ENCODE measurements around the gene FRMD4A. TPM values are rescaled to one million over a fixed set of nuclear protein-coding genes. Genes with fewer than 3 reads are reported as not detected.

Gene FRMD4A
- total RNA-seq, 1 experiment from 2014 or later, result 19.6 TPM

GRCh38 chr10:14022052-14022451 lies 308.7 kb downstream of the FRMD4A start:
- Histone ChIP-seq H2AK5ac (ENCODE audit: insufficient read length, low read length) (no peak overlapping the region), H3K79me2 (ENCODE audit: insufficient read depth, low read length) (no peaks in the 10 kb centered on the region), H3K79me1 (ENCODE audit: insufficient read depth, low read depth, low read length, poor library complexity, severe bottlenecking) (no peaks in the 10 kb centered on the region), H4K91ac (ENCODE audit: insufficient read length, low read depth, low read length) (no peak overlapping the region), H2BK120ac (ENCODE audit: low read depth, low read length, poor library complexity, severe bottlenecking) (no peak overlapping the region), H2AFZ (ENCODE audit: low read length) (no peak overlapping the region), H3K4me2 (ENCODE audit: insufficient read depth, insufficient read length, low read length) (no peak overlapping the region), H4K5ac (ENCODE audit: insufficient read length, low read depth, low read length) (no peak overlapping the region), H3K9me3 (ENCODE audit: control insufficient read depth, low read depth, low read length) (no peaks in the 10 kb centered on the region), H3K4me1 (ENCODE audit: insufficient read depth, low read length) (no peaks in the 10 kb centered on the region), H4K8ac (replicated peaks; ENCODE audit: insufficient read length, low read depth, low read length) (no peak overlapping the region), H3K4ac (ENCODE audit: low read depth, low read length) (no peak overlapping the region), H3K27ac (ENCODE audit: insufficient read length, low read depth, low read length) (no peak overlapping the region), H3T11ph (ENCODE audit: low read length) (no peak overlapping the region), H2BK20ac (ENCODE audit: low read depth, low read length, poor library complexity, severe bottlenecking) (no peak overlapping the region), H3K56ac (ENCODE audit: insufficient read length, low read depth, low read length) (no peak overlapping the region), H3K18ac (ENCODE audit: insufficient read length, low read depth, low read length) (no peak overlapping the region), H2BK5ac (ENCODE audit: insufficient read length, low read length) (no peak overlapping the region), H3K27me3 (ENCODE audit: insufficient read depth, low read length) (no peaks in the 10 kb centered on the region), H2BK15ac (ENCODE audit: low read depth, low read length) (no peak overlapping the region), H3K23me2 (ENCODE audit: insufficient read length, low read depth, low read length, poor library complexity, severe bottlenecking) (no peaks in the 10 kb centered on the region), H3K23ac (ENCODE audit: insufficient read length, low read depth, low read length) (no peak overlapping the region), H2BK12ac (ENCODE audit: insufficient read length, low read depth, low read length) (no peak overlapping the region), H3K9ac (ENCODE audit: extremely low read depth, insufficient read length, low read length) (no peak overlapping the region), H4K20me1 (ENCODE audit: control insufficient read depth, insufficient read depth, insufficient read length) (no peaks in the 10 kb centered on the region), H3K14ac (ENCODE audit: insufficient read depth, low read length) (no peak overlapping the region)
- H3K4me3 Mint-ChIP-seq, result no peak overlapping the region
- no peak for TF ChIP-seq CTCF (conservative IDR thresholded peaks at IDR 0.05)
- H3K27me3 Mint-ChIP-seq (ENCODE audit: low read depth), result peaks cover 2% of the 10 kb centered on the region
- H3K36me3 Mint-ChIP-seq (ENCODE audit: insufficient read depth in 1 of 3, low read depth in 3 of 3), result peaks cover 0 to 7% (median 3%) of the 10 kb centered on the region in 3 experiments; a peak in 4 of 7 replicates
- no peak for DNase-seq
- WGBS (ENCODE audit: extremely low coverage, insufficient read length, low lambda C conversion rate), result no CpG with 5 or more reads among the region's 4 CpGs
- H3K9me3 Mint-ChIP-seq, result peaks cover 3 to 6% of the 10 kb centered on the region in 2 experiments; a peak in 2 of 5 replicates
- no peak overlapping the region for H3K27ac Mint-ChIP-seq
- peaks cover 3 to 6% of the 10 kb centered on the region in 2 experiments; a peak in 2 of 4 replicates for H3K4me1 Mint-ChIP-seq

All from H9 (cell line).